Measurements from ENCODE around the gene CPEB1. TPM values are rescaled to one million over a fixed set of nuclear protein-coding genes. Genes with fewer than 3 reads are reported as not detected.
A peak's percentile ranks its signal among the peaks of the same experiment; 100 is the strongest.

The CPEB1 gene
- total and polyA plus RNA-seq, 10 donors: 0.09 to 1.2 (median 0.46) TPM

- Histone ChIP-seq H3K4me1 (peaks cover 22 to 50% (median 36%) of the 10 kb centered on the region in 6 donors), H3K27ac (peak within 1 kb of the TSS; percentile 83 to 96 (median 92)), H3K4me3 (peak within 1 kb of the TSS; percentile 71 to 91 (median 85)), H3K9me3 (no peaks in the 10 kb centered on the region), H3K27me3 (replicated peaks in 1 of 7) (peaks cover 0 to 6% (median 0%) of the 10 kb centered on the region in 7 donors), H3K36me3 (peaks cover 3 to 39% (median 33%) of the 10 kb centered on the region in 6 donors)
- TF ChIP-seq POLR2A (IDR thresholded peaks at IDR 0.05) (peak; percentile 29 to 86 (median 40)), POLR2AphosphoS5 (IDR thresholded peaks at IDR 0.05) (peak; percentile 91 to 96 (median 96)), CTCF (IDR thresholded peaks at IDR 0.05 in 8 of 11, conservative IDR thresholded peaks at IDR 0.05 in 3 of 11) (peak; percentile 97 to 100 (median 100))
- WGBS, 5 donors: 0 to 1% (median 0%) methylated on average over 27 to 81 of the region's 81 CpGs
- intact Hi-C loops (cut with DNase I; ENCODE audit: low total_unique reads): loop anchor here (5.0 kb wide), 1 partner anchor 462 kb away; no protein-coding TSS in a partner anchor
- DNase-seq: peak; percentile 100
Observed at GRCh38 chr15:82540055-82540983, 106.8 kb downstream of the CPEB1 start, which contains the start of gene RPS17. RPS17 (minus strand) TSS chr15:82540457; CDS start chr15:82540428, 29 bp downstream.

GRCh38 chr15:82539691-82540054, 107.5 kb downstream of the CPEB1 start:
- Histone ChIP-seq H3K4me3 (peak overlapping the region; percentile 71 to 91 (median 85)), H3K4me1 (peaks cover 22 to 50% (median 36%) of the 10 kb centered on the region in 6 donors), H3K27ac (peak overlapping the region; percentile 83 to 96 (median 92)), H3K9me3 (peaks cover 0 to under 1% (median 0%) of the 10 kb centered on the region in 8 donors), H3K36me3 (peaks cover 3 to 46% (median 38%) of the 10 kb centered on the region in 6 donors), H3K27me3 (replicated peaks in 1 of 7) (peaks cover 0 to 4% (median 0%) of the 10 kb centered on the region in 7 donors)
- TF ChIP-seq POLR2A (IDR thresholded peaks at IDR 0.05) (no peak), POLR2AphosphoS5 (IDR thresholded peaks at IDR 0.05) (no peak), CTCF (IDR thresholded peaks at IDR 0.05 in 8 of 11, conservative IDR thresholded peaks at IDR 0.05 in 3 of 11) (no peak)
- no peak for DNase-seq
- 0 to 1% (median 0%) methylated on average over 23 of the region's 23 CpGs for WGBS, 5 donors
- intact Hi-C loops (cut with DNase I; ENCODE audit: low total_unique reads): loop anchor here (5.0 kb wide), 1 partner anchor 463 kb away; no protein-coding TSS in a partner anchor

- no peak for DNase-seq
- Histone ChIP-seq H3K27ac (peak overlapping the region; percentile 83 to 96 (median 92)), H3K27me3 (replicated peaks in 1 of 7) (no peaks in the 10 kb centered on the region), H3K4me1 (peaks cover 22 to 50% (median 36%) of the 10 kb centered on the region in 6 donors), H3K36me3 (peaks cover 3 to 51% (median 44%) of the 10 kb centered on the region in 6 donors), H3K4me3 (peak overlapping the region; percentile 71 to 91 (median 85)), H3K9me3 (peaks cover 0 to 4% (median 0%) of the 10 kb centered on the region in 8 donors)
- WGBS, 5 donors: 17 to 23% (median 21%) methylated on average over 28 of the region's 28 CpGs
- no peak for TF ChIP-seq CTCF (IDR thresholded peaks at IDR 0.05 in 8 of 11, conservative IDR thresholded peaks at IDR 0.05 in 3 of 11)
- TF ChIP-seq POLR2A (IDR thresholded peaks at IDR 0.05): no peak
- TF ChIP-seq POLR2AphosphoS5 (IDR thresholded peaks at IDR 0.05): no peak
- intact Hi-C loops (cut with DNase I; ENCODE audit: low total_unique reads): no loop called here
Observed at GRCh38 chr15:82538961-82539690, 108.0 kb downstream of the CPEB1 start.
